A549 (cell line): ENCODE measurements around the gene HNF1A.

Source experiments
- JUN ChIP-seq, 2 experiments: fragments of >200 bp; sonication (Bioruptor Twin); formaldehyde crosslinking; IDR thresholded peaks; 2 replicates in 1 of 2; 3 replicates in 1 of 2; pipeline ENCODE4 v1.6.1; 2016 to 2017
- MAZ ChIP-seq: fragments of 150-350 bp; IDR thresholded peaks from 2 replicates; pipeline ENCODE4 v1.6.1; 2014; ENCODE audit warnings: antibody characterized with exemption, low read depth, low read length, borderline replicate concordance
- POLR2A ChIP-seq: IDR thresholded peaks from 2 replicates; pipeline ENCODE4 v1.6.1; 2012; ENCODE audit warnings: mild to moderate bottlenecking, low read length
- RAD21 ChIP-seq, 2 experiments: fragments of >200 bp in 1 of 2; sonication (Bioruptor Twin) in 1 of 2; formaldehyde crosslinking in 1 of 2; IDR thresholded peaks in 1 of 2; conservative IDR thresholded peaks in 1 of 2; 2 replicates in 1 of 2; 3 replicates in 1 of 2; pipeline ENCODE4 v1.6.1; 2012 to 2018; ENCODE audit warnings: inconsistent platforms in 1 of 2
- REST ChIP-seq: fragments of 200-600 bp; sonication (generic); IDR thresholded peaks from 2 replicates; pipeline ENCODE4 v1.6.1; 2016; ENCODE audit warnings: antibody characterized with exemption, mild to moderate bottlenecking, moderate library complexity
- TF ChIP-seq, protein P1 (sequence below): IDR thresholded peaks from 2 replicates; pipeline ENCODE4 v1.6.1; 2012

GRCh38 chr12:121043067-121043466 lies 64.7 kb downstream of the HNF1A start:
- TF ChIP-seq REST (no peak), JUN (IDR thresholded peaks at IDR 0.05) (no peak), RAD21 (conservative IDR thresholded peaks at IDR 0.05 in 1 of 2, IDR thresholded peaks at IDR 0.05 in 1 of 2) (no peak), POLR2A (no peak), MAZ (no peak)
- TF ChIP-seq, protein P1, sequence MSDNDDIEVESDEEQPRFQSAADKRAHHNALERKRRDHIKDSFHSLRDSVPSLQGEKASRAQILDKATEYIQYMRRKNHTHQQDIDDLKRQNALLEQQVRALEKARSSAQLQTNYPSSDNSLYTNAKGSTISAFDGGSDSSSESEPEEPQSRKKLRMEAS: no peak
